A549 (cell line): ENCODE measurements around the gene CRACDL.

Experiments used
- BHLHE40 ChIP-seq: IDR thresholded peaks from 2 replicates; pipeline ENCODE4 v1.6.1; 2012; ENCODE audit warnings: low read depth, low read length, inconsistent platforms
- CHD4 ChIP-seq: fragments of 200-600 bp; sonication (generic); IDR thresholded peaks from 2 replicates; pipeline ENCODE4 v1.6.1; 2016; ENCODE audit warnings: antibody characterized with exemption, mild to moderate bottlenecking, borderline replicate concordance
- EHMT2 ChIP-seq: fragments of 200-600 bp; sonication (generic); IDR thresholded peaks from 2 replicates; pipeline ENCODE4 v1.6.1; 2016; ENCODE audit warnings: antibody characterized with exemption, low read depth, mild to moderate bottlenecking, moderate library complexity
- FOSL2 ChIP-seq, 2 experiments: fragments of 450-650 bp in 1 of 2; fragments of >200 bp in 1 of 2; sonication (Bioruptor Twin) in 1 of 2; formaldehyde crosslinking; IDR thresholded peaks; 2 replicates each; pipeline versions ENCODE4 v1.5.0 to v1.6.1; 2016 to 2020; ENCODE audit warnings: mild to moderate bottlenecking in 1 of 2, moderate library complexity in 1 of 2
- HOXB5 ChIP-seq: fragments of 250-450 bp; sonication (Bioruptor Pico); IDR thresholded peaks from 2 replicates; pipeline ENCODE4 v1.5.0; 2020; ENCODE audit warnings: mild to moderate bottlenecking, moderate library complexity
- JUN ChIP-seq, 2 experiments: fragments of >200 bp; sonication (Bioruptor Twin); formaldehyde crosslinking; IDR thresholded peaks; 2 replicates in 1 of 2; 3 replicates in 1 of 2; pipeline ENCODE4 v1.6.1; 2016 to 2017
- MYC ChIP-seq: IDR thresholded peaks from 2 replicates; pipeline ENCODE4 v1.6.1; 2012; ENCODE audit warnings: mild to moderate bottlenecking, inconsistent platforms, low read length, improper control_type of control experiment, borderline replicate concordance
- POLR2A ChIP-seq: IDR thresholded peaks from 2 replicates; pipeline ENCODE4 v1.6.1; 2012; ENCODE audit warnings: mild to moderate bottlenecking, low read length
- REST ChIP-seq: fragments of 200-600 bp; sonication (generic); IDR thresholded peaks from 2 replicates; pipeline ENCODE4 v1.6.1; 2016; ENCODE audit warnings: antibody characterized with exemption, mild to moderate bottlenecking, moderate library complexity
- SMC3 ChIP-seq: fragments of >200 bp; sonication (Bioruptor Twin); formaldehyde crosslinking; IDR thresholded peaks from 3 replicates; pipeline ENCODE4 v1.6.1; 2018; ENCODE audit warnings: inconsistent platforms
- ZSCAN20 ChIP-seq: fragments of 250-450 bp; sonication (Bioruptor Pico); IDR thresholded peaks from 2 replicates; pipeline ENCODE4 v1.8.0; 2022; ENCODE audit warnings: mild to moderate bottlenecking, moderate library complexity
- TF ChIP-seq, protein P1 (sequence below): fragments of >200 bp; sonication (Bioruptor Twin); formaldehyde crosslinking; IDR thresholded peaks from 3 replicates; pipeline ENCODE4 v1.5.1; 2016
- TF ChIP-seq, protein P2 (sequence below): fragments of 250-450 bp; sonication (Bioruptor Pico); IDR thresholded peaks from 2 replicates; pipeline ENCODE4 v1.5.0; 2021; ENCODE audit warnings: mild to moderate bottlenecking, moderate library complexity, borderline replicate concordance
- TF ChIP-seq, protein P3 (sequence below): IDR thresholded peaks from 2 replicates; pipeline ENCODE4 v1.6.1; 2012

- no peak for TF ChIP-seq BHLHE40
- TF ChIP-seq MYC, result no peak
- TF ChIP-seq FOSL2 (IDR thresholded peaks at IDR 0.05), result no peak
- TF ChIP-seq FOSL2 (CRISPR knock-in tag; IDR thresholded peaks at IDR 0.05), result no peak
- TF ChIP-seq, protein P1, sequence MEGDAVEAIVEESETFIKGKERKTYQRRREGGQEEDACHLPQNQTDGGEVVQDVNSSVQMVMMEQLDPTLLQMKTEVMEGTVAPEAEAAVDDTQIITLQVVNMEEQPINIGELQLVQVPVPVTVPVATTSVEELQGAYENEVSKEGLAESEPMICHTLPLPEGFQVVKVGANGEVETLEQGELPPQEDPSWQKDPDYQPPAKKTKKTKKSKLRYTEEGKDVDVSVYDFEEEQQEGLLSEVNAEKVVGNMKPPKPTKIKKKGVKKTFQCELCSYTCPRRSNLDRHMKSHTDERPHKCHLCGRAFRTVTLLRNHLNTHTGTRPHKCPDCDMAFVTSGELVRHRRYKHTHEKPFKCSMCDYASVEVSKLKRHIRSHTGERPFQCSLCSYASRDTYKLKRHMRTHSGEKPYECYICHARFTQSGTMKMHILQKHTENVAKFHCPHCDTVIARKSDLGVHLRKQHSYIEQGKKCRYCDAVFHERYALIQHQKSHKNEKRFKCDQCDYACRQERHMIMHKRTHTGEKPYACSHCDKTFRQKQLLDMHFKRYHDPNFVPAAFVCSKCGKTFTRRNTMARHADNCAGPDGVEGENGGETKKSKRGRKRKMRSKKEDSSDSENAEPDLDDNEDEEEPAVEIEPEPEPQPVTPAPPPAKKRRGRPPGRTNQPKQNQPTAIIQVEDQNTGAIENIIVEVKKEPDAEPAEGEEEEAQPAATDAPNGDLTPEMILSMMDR, result no peak
- TF ChIP-seq, protein P2, sequence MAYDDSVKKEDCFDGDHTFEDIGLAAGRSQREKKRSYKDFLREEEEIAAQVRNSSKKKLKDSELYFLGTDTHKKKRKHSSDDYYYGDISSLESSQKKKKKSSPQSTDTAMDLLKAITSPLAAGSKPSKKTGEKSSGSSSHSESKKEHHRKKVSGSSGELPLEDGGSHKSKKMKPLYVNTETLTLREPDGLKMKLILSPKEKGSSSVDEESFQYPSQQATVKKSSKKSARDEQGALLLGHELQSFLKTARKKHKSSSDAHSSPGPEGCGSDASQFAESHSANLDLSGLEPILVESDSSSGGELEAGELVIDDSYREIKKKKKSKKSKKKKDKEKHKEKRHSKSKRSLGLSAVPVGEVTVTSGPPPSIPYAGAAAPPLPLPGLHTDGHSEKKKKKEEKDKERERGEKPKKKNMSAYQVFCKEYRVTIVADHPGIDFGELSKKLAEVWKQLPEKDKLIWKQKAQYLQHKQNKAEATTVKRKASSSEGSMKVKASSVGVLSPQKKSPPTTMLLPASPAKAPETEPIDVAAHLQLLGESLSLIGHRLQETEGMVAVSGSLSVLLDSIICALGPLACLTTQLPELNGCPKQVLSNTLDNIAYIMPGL, result no peak
- TF ChIP-seq HOXB5 (CRISPR knock-in tag), result no peak
- no peak for TF ChIP-seq ZSCAN20 (CRISPR knock-in tag)
- TF ChIP-seq, protein P3, sequence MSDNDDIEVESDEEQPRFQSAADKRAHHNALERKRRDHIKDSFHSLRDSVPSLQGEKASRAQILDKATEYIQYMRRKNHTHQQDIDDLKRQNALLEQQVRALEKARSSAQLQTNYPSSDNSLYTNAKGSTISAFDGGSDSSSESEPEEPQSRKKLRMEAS, result no peak
- TF ChIP-seq POLR2A, result no peak
- no peak for TF ChIP-seq REST
- TF ChIP-seq EHMT2, result no peak
- TF ChIP-seq SMC3, result no peak
- TF ChIP-seq CHD4, result no peak
- no peak for TF ChIP-seq JUN (IDR thresholded peaks at IDR 0.05)
These were observed 88.2 kb downstream of the CRACDL start for GRCh38 chr2:98847853-98848252.
